Adrenal gland (tissue), 12 donors: ENCODE data around the gene TLE2. TPM values are rescaled to one million over a fixed set of nuclear protein-coding genes. Genes with fewer than 3 reads are reported as not detected.

Source experiments
- DNase-seq, 7 donors: peaks; one replicate each; pipeline ENCODE4 v3.0.0-alpha.2; 2019 to 2020
- H3K27ac ChIP-seq, 5 donors: fragments of 200-600 bp; sonication (generic) in 4 of 5; 1 replicate in 3 of 5; 2 replicates in 2 of 5; pipeline versions ENCODE4 v1.5.1 to v1.8.0; 2016 to 2020; ENCODE audit warnings: mild to moderate bottlenecking in 1 of 5
- H3K27me3 ChIP-seq: fragments of 200-600 bp; 2 replicates; pipeline ENCODE4 v1.8.0; 2021
- H3K36me3 ChIP-seq, 2 donors: fragments of 200-600 bp; replicated peaks in 1 of 2; 1 replicate in 1 of 2; 2 replicates in 1 of 2; pipeline versions ENCODE4 v1.5.1 to v1.8.0; 2018 to 2022
- H3K4me1 ChIP-seq, 2 donors: fragments of 200-600 bp; replicated peaks in 1 of 2; 1 replicate in 1 of 2; 2 replicates in 1 of 2; pipeline versions ENCODE4 v1.5.1 to v1.8.0; 2018 to 2021
- H3K4me3 ChIP-seq, 4 donors: fragments of 200-600 bp; sonication (generic) in 3 of 4; one replicate each; pipeline ENCODE4 v1.5.1; 2016 to 2018
- H3K9me3 ChIP-seq, 3 donors: fragments of 200-600 bp; sonication (generic) in 1 of 3; replicated peaks in 1 of 3; 1 replicate in 2 of 3; 2 replicates in 1 of 3; pipeline versions ENCODE4 v1.5.1 to v1.8.0; 2016 to 2021
- CTCF ChIP-seq, 6 experiments: fragments of 450-650 bp in 4 of 6; fragments of 200-600 bp in 2 of 6; sonication (generic) in 1 of 6; IDR thresholded peaks; 1 replicate in 5 of 6; 2 replicates in 1 of 6; pipeline versions ENCODE4 v1.5.1 to v1.8.0; 2016 to 2021; ENCODE audit warnings: antibody characterized with exemption in 6 of 6, mild to moderate bottlenecking in 2 of 6, moderate library complexity in 1 of 6
- POLR2A ChIP-seq, 2 donors: fragments of 450-650 bp; IDR thresholded peaks; one replicate each; pipeline ENCODE4 v1.6.1; 2017; ENCODE audit warnings: antibody characterized with exemption in 2 of 2, mild to moderate bottlenecking in 2 of 2, moderate library complexity in 1 of 2
- WGBS, 4 donors: extraction: QIAGEN DNeasy Blood & Tissue Kit in 2 of 4; methylation state at CpG; one replicate each; pipeline versions ENCODE4 v1.1.5 to v1.1.7; 2013 to 2017; 5-methylcytosine and 5-hydroxymethylcytosine counted together
- intact Hi-C, 2 donors: fragments of 100-400 bp; cut with DNase I; formaldehyde crosslinking; loops; one replicate each; pipeline versions ENCODE4 v1.14.1 to v1.15.0; 2022 to 2023
- polyA plus RNA-seq, 3 donors: library from polyadenylated mRNA; stranded (reverse); fragments of 200-250 nt in 2 of 3; fragments of 350-450 nt in 1 of 3; fragmentation: Illumina TruSeq in 1 of 3; extraction: RNeasy Lipid Tissue Mini Kit (QIAGEN cat#74804) in 1 of 3; gene quantifications; one replicate each; pipeline ENCODE4 v1.2.3, GENCODE V29; 2013 to 2014
- total RNA-seq, 9 donors: library from RNA; depleted of rRNA in 4 of 9; stranded (reverse); fragments of >200 nt in 4 of 9; fragments of 120-200 nt in 1 of 9; fragmentation: NEBNext Ultra II Directional in 1 of 9; extraction: Animal tissue kit (Norgen Biotek cat#: 25700) in 1 of 9; gene quantifications; one replicate each; pipeline versions ENCODE4 v1.1.0 to v1.2.4, GENCODE V29; 2013 to 2023
- donor health status: healthy with polysubstance abuse.
- donor health status: Bipolar disorder and iron deficiency.
- donor health status: DM: yes; HTN: yes; CAD: no.
- donor health status: DM: no; HTN: no; CAD: no.
- donor health status: DM: no; HTN: no; CAD: no.
- donor health status: DM: yes; HTN: yes; CAD: no.

The TLE2 gene
- total and polyA plus RNA-seq, 12 donors, result 4.0 to 106 (median 57.2) TPM

- intact Hi-C loops, result loop anchor here in 1 of 2 donors (10.0 kb wide), 1 partner anchor 62 kb away; no protein-coding TSS in a partner anchor
- no peaks in the 10 kb centered on the region for H3K9me3 ChIP-seq
- 41 to 64% (median 59%) methylated on average over 8 of the region's 8 CpGs for WGBS, 4 donors
- no peaks in the 10 kb centered on the region for H3K36me3 ChIP-seq
- H3K4me3 ChIP-seq, result no peak overlapping the region
- H3K27me3 ChIP-seq, result no peaks in the 10 kb centered on the region
- peak overlapping the region in 3 of 5 donors; percentile 80 to 91 (median 85) for H3K27ac ChIP-seq
- peaks cover 30 to 78% of the 10 kb centered on the region in 2 donors for H3K4me1 ChIP-seq
- TF ChIP-seq POLR2A (IDR thresholded peaks at IDR 0.05) (no peak), CTCF (IDR thresholded peaks at IDR 0.05) (no peak)
- DNase-seq, result peak in 1 of 7 donors; percentile 82
Observed at GRCh38 chr19:2973229-2973628, 55.9 kb downstream of the TLE2 start.

GRCh38 chr19:2970201-2970835 is 58.8 kb downstream of the TLE2 start:
- Histone ChIP-seq H3K36me3 (no peaks in the 10 kb centered on the region), H3K9me3 (no peaks in the 10 kb centered on the region), H3K4me1 (peaks cover 19 to 59% of the 10 kb centered on the region in 2 donors), H3K27me3 (no peaks in the 10 kb centered on the region), H3K27ac (peak overlapping the region in 4 of 5 donors; percentile 26 to 91 (median 82)), H3K4me3 (no peak overlapping the region)
- no peak for DNase-seq
- TF ChIP-seq CTCF (IDR thresholded peaks at IDR 0.05) (no peak), POLR2A (IDR thresholded peaks at IDR 0.05) (no peak)
- 74 to 80% (median 76%) methylated on average over 8 to 9 of the region's 9 CpGs for WGBS, 4 donors
- intact Hi-C loops, result loop anchor here in 1 of 2 donors (10.0 kb wide), 1 partner anchor 64 kb away; no protein-coding TSS in a partner anchor

GRCh38 chr19:2969104-2969504 is 60.0 kb downstream of the TLE2 start:
- TF ChIP-seq POLR2A (IDR thresholded peaks at IDR 0.05) (no peak), CTCF (IDR thresholded peaks at IDR 0.05) (no peak)
- H3K4me1 ChIP-seq, result peaks cover 15 to 47% of the 10 kb centered on the region in 2 donors
- peak overlapping the region; percentile 10 to 93 (median 46) for H3K27ac ChIP-seq
- 4 to 30% (median 12%) methylated on average over 5 of the region's 5 CpGs for WGBS, 4 donors
- intact Hi-C loops, result loop anchor here in 1 of 2 donors (10.0 kb wide), 1 partner anchor 136 kb away; no protein-coding TSS in a partner anchor
- H3K27me3 ChIP-seq, result no peaks in the 10 kb centered on the region
- peak; percentile 55 to 87 (median 72) for DNase-seq
- H3K9me3 ChIP-seq, result no peaks in the 10 kb centered on the region
- no peaks in the 10 kb centered on the region for H3K36me3 ChIP-seq
- H3K4me3 ChIP-seq, result no peak overlapping the region

- DNase-seq, result no peak
- H3K27ac ChIP-seq, result peak overlapping the region in 1 of 5 donors; percentile 13
- no peaks in the 10 kb centered on the region for H3K36me3 ChIP-seq
- WGBS, 4 donors, result 76 to 85% (median 83%) methylated on average over 8 of the region's 8 CpGs
- H3K4me3 ChIP-seq, result no peak overlapping the region
- H3K27me3 ChIP-seq, result no peaks in the 10 kb centered on the region
- TF ChIP-seq POLR2A (IDR thresholded peaks at IDR 0.05), result no peak
- TF ChIP-seq CTCF (IDR thresholded peaks at IDR 0.05), result no peak
- peaks cover 15 to 40% of the 10 kb centered on the region in 2 donors for H3K4me1 ChIP-seq
- intact Hi-C loops, result loop anchor here in 1 of 2 donors (10.0 kb wide), 1 partner anchor 137 kb away; no protein-coding TSS in a partner anchor
- H3K9me3 ChIP-seq, result no peaks in the 10 kb centered on the region
Observed at GRCh38 chr19:2967972-2968371, 61.1 kb downstream of the TLE2 start.
